Naive thymus-derived CD8-positive, alpha-beta T cell (primary cell): ENCODE results near the gene FADS2. TPM values are rescaled to one million over a fixed set of nuclear protein-coding genes. Genes with fewer than 3 reads are reported as not detected.

ENCODE experiments used
- ATAC-seq, 2 donors: fragments of 150-1000 bp; cut with Tn5 transposase in 1 of 2; sonication (Bioruptor Pico), chemical (Tn5 transposase) in 1 of 2; 1 replicate in 1 of 2; 2 replicates in 1 of 2; pipeline ENCODE4 v1.10.0; 2021; ENCODE audit warnings: mild to moderate bottlenecking in 2 of 2, moderate library complexity in 2 of 2
- POLR2A ChIA-PET: fragments of 350-600 bp; sonication (Branson Sonifier 250); formaldehyde crosslinking; loops from one replicate; lab custom pipeline; 2021; ENCODE audit warnings: antibody characterized with exemption; lab: Charles Lee
- DNase-seq, 10 donors: peaks; one replicate each; pipeline versions ENCODE4 v3.0.0 to v3.0.0-alpha.2; 2020 to 2022
- H3K27ac Mint-ChIP-seq, 10 donors: one replicate each; pipeline ENCODE4 v1.8.0; 2020 to 2022; ENCODE audit warnings: mild to moderate bottlenecking in 10 of 10, mixed read lengths in 10 of 10, moderate library complexity in 4 of 10, inconsistent platforms in 1 of 10
- H3K27me3 Mint-ChIP-seq, 5 donors: one replicate each; pipeline ENCODE4 v1.8.0; 2021 to 2022; ENCODE audit warnings: mixed read lengths in 5 of 5
- H3K36me3 Mint-ChIP-seq, 3 donors: one replicate each; pipeline ENCODE4 v1.8.0; 2020 to 2022; ENCODE audit warnings: mixed read lengths in 3 of 3, mild to moderate bottlenecking in 2 of 3, inconsistent platforms in 1 of 3
- H3K4me1 Mint-ChIP-seq, 4 donors: one replicate each; pipeline ENCODE4 v1.8.0; 2021 to 2022; ENCODE audit warnings: mixed read lengths in 4 of 4
- H3K4me3 Mint-ChIP-seq, 10 donors: one replicate each; pipeline ENCODE4 v1.8.0; 2020 to 2022; ENCODE audit warnings: mild to moderate bottlenecking in 10 of 10, mixed read lengths in 10 of 10, moderate library complexity in 6 of 10, inconsistent platforms in 1 of 10
- H3K9me3 Mint-ChIP-seq, 9 donors: one replicate each; pipeline ENCODE4 v1.8.0; 2020 to 2022; ENCODE audit warnings: mixed read lengths in 9 of 9, mild to moderate bottlenecking in 3 of 9, inconsistent platforms in 1 of 9, moderate library complexity in 1 of 9
- polyA plus RNA-seq, 3 donors: library from polyadenylated mRNA; unstranded; fragments of 300-500 nt; fragmentation: Illumina TruSeq; gene quantifications; one replicate each; pipeline ENCODE4 v1.2.3, GENCODE V29; 2021
- total RNA-seq, 8 experiments: library from RNA in 2 of 8; stranded (reverse) in 2 of 8; gene quantifications; one replicate each; pipeline ENCODE4 v1.2.3 and lab custom pipeline; 2021 to 2026

Gene FADS2
- not detected for total RNA-seq
- 1 to 10 TPM in 2 of 3 donors, under 1 TPM in 1; 0.06 to 9.6 (median 4.2) TPM for polyA plus RNA-seq
- 0 to 3.2 (median 1.7) reads per million in 6 experiments for total RNA-seq (lab: John Stamatoyannopoulos, UW)

- POLR2A ChIA-PET, result no interaction called here
- peaks cover 0 to 2% (median 0%) of the 10 kb centered on the region in 9 donors for H3K9me3 Mint-ChIP-seq
- peaks cover 11 to 54% (median 19%) of the 10 kb centered on the region in 5 donors for H3K27me3 Mint-ChIP-seq
- peaks cover 12 to 50% (median 22%) of the 10 kb centered on the region in 4 donors for H3K4me1 Mint-ChIP-seq
- peak within 1 kb of the TSS in 5 of 10 donors; percentile 41 to 91 (median 80) for H3K27ac Mint-ChIP-seq
- H3K36me3 Mint-ChIP-seq, result peaks cover 0 to 2% (median 0%) of the 10 kb centered on the region in 3 donors
- H3K4me3 Mint-ChIP-seq, result peak within 1 kb of the TSS; percentile 77 to 92 (median 87)
- DNase-seq (peak; percentile 41 to 83 (median 61)), ATAC-seq (peak; percentile 79 to 84)
Observed at GRCh38 chr11:61827571-61828378, at the start of gene FADS2. FADS2 (plus strand) TSS chr11:61828300; CDS start chr11:61828391, 91 bp downstream.

GRCh38 chr11:61778357-61778886 lies 49.7 kb upstream of the FADS2 start:
- no peaks in the 10 kb centered on the region for H3K9me3 Mint-ChIP-seq
- H3K4me1 Mint-ChIP-seq, result peaks cover 4 to 18% (median 8%) of the 10 kb centered on the region in 4 donors
- peak overlapping the region in 8 of 10 donors; percentile 4 to 75 (median 62) for H3K4me3 Mint-ChIP-seq
- peaks cover 0 to 12% (median 2%) of the 10 kb centered on the region in 5 donors for H3K27me3 Mint-ChIP-seq
- ATAC-seq (no peak), DNase-seq (no peak)
- H3K27ac Mint-ChIP-seq, result peak overlapping the region in 2 of 10 donors; percentile 41 to 72
- H3K36me3 Mint-ChIP-seq, result no peaks in the 10 kb centered on the region
- POLR2A ChIA-PET, result no interaction called here

GRCh38 chr11:61778920-61779650 lies 49.0 kb upstream of the FADS2 start:
- H3K4me3 Mint-ChIP-seq, result no peak overlapping the region
- H3K36me3 Mint-ChIP-seq, result no peaks in the 10 kb centered on the region
- H3K9me3 Mint-ChIP-seq, result no peaks in the 10 kb centered on the region
- ATAC-seq (no peak), DNase-seq (no peak)
- H3K4me1 Mint-ChIP-seq, result peaks cover 4 to 18% (median 8%) of the 10 kb centered on the region in 4 donors
- H3K27ac Mint-ChIP-seq, result no peak overlapping the region
- POLR2A ChIA-PET, result interaction anchor here (0.6 kb wide), 1 partner anchor 20 kb away, joined by 4 read pairs; no protein-coding TSS in a partner anchor
- H3K27me3 Mint-ChIP-seq, result peaks cover 0 to 12% (median 2%) of the 10 kb centered on the region in 5 donors

- Mint-ChIP-seq H3K36me3 (peaks cover 0 to 8% (median 0%) of the 10 kb centered on the region in 3 donors), H3K27me3 (peaks cover 0 to 9% (median 2%) of the 10 kb centered on the region in 5 donors), H3K27ac (no peak overlapping the region), H3K9me3 (no peaks in the 10 kb centered on the region), H3K4me1 (peaks cover 5 to 14% (median 9%) of the 10 kb centered on the region in 4 donors), H3K4me3 (peak overlapping the region in 1 of 10 donors; percentile 48)
- ATAC-seq (no peak), DNase-seq (no peak)
- POLR2A ChIA-PET, result no interaction called here
Observed at GRCh38 chr11:61779666-61780525, 48.2 kb upstream of the FADS2 start.

GRCh38 chr11:61780581-61781162 lies 47.4 kb upstream of the FADS2 start:
- H3K9me3 Mint-ChIP-seq, result no peaks in the 10 kb centered on the region
- H3K27me3 Mint-ChIP-seq, result peaks cover 0 to 2% (median 0%) of the 10 kb centered on the region in 5 donors
- H3K4me3 Mint-ChIP-seq, result peak overlapping the region in 1 of 10 donors; percentile 48
- POLR2A ChIA-PET, result no interaction called here
- no peak for ATAC-seq
- H3K36me3 Mint-ChIP-seq, result peaks cover 0 to 9% (median 2%) of the 10 kb centered on the region in 3 donors
- peak overlapping the region in 1 of 10 donors; percentile 41 for H3K27ac Mint-ChIP-seq
- DNase-seq, result no peak
- H3K4me1 Mint-ChIP-seq, result peaks cover 5 to 11% (median 9%) of the 10 kb centered on the region in 4 donors

DNA sequence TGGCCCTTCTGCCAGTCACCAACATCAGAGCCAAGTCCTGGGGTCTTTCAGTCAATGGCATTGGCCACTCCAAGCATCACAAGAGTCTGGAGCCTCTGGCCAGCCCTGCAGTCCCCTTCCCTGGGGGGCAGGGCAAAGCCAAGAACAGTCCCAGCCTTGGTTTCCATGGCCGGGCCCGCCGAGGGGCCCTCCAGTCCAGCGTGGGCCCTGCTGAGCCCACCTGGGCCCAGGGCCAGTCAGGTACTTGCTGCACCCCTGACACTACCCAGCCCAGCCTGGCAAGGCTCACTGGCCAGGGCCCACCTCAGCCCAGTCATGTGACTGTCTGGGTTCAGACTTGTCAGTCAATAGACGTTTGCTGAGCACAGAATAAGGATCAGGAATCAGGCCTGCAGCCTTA lies 46.5 kb upstream of the FADS2 start:
- no peaks in the 10 kb centered on the region for H3K9me3 Mint-ChIP-seq
- no peak overlapping the region for H3K27ac Mint-ChIP-seq
- DNase-seq (no peak), ATAC-seq (no peak)
- peaks cover under 1 to 10% (median 5%) of the 10 kb centered on the region in 4 donors for H3K4me1 Mint-ChIP-seq
- H3K4me3 Mint-ChIP-seq, result no peak overlapping the region
- POLR2A ChIA-PET, result no interaction called here
- H3K27me3 Mint-ChIP-seq, result no peaks in the 10 kb centered on the region
- peaks cover 0 to 10% (median 2%) of the 10 kb centered on the region in 3 donors for H3K36me3 Mint-ChIP-seq

GRCh38 chr11:61782299-61782698 lies 45.8 kb upstream of the FADS2 start:
- DNase-seq (no peak), ATAC-seq (no peak)
- Mint-ChIP-seq H3K9me3 (no peaks in the 10 kb centered on the region), H3K4me3 (no peak overlapping the region), H3K27ac (no peak overlapping the region), H3K36me3 (peaks cover 0 to 11% (median 2%) of the 10 kb centered on the region in 3 donors), H3K27me3 (no peaks in the 10 kb centered on the region), H3K4me1 (peaks cover 0 to 5% (median 2%) of the 10 kb centered on the region in 4 donors)
- POLR2A ChIA-PET, result no interaction called here

DNA sequence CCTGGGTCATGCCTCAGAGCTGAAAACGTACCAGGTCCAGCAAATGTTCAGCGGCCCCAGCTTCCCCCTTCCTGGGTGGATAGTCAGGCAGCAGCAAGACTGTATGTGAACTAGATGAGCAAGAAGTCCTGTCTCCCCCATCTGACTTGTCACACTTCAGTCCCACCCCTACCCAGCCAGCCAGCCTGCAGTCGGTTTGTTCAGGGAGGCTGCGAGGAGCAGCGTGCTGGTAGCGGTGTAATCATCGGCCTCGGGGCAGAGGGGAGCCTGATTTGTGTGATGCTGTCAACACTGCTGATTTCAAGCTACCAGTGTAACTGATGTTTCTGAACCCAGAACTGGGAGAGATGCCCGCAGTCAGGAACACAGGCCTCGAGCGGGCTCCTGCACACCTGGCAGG lies 45.3 kb upstream of the FADS2 start:
- no peaks in the 10 kb centered on the region for H3K9me3 Mint-ChIP-seq

GRCh38 chr11:61783717-61784505 lies 44.2 kb upstream of the FADS2 start:
- no peak for ATAC-seq
- Mint-ChIP-seq H3K9me3 (no peaks in the 10 kb centered on the region), H3K27ac (peak overlapping the region in 4 of 10 donors; percentile 62 to 84 (median 76)), H3K27me3 (no peaks in the 10 kb centered on the region), H3K4me3 (no peak overlapping the region), H3K4me1 (peaks cover 0 to 9% (median 5%) of the 10 kb centered on the region in 4 donors), H3K36me3 (peaks cover 0 to 23% (median 2%) of the 10 kb centered on the region in 3 donors)
- POLR2A ChIA-PET, result no interaction called here
- DNase-seq, result no peak

More for the DNA sequence above, 45.3 kb upstream of the FADS2 start:
- POLR2A ChIA-PET, result no interaction called here
- Mint-ChIP-seq H3K36me3 (peaks cover 0 to 14% (median 2%) of the 10 kb centered on the region in 3 donors), H3K4me3 (no peak overlapping the region), H3K27ac (no peak overlapping the region), H3K4me1 (peaks cover 0 to 5% (median 1%) of the 10 kb centered on the region in 4 donors), H3K27me3 (no peaks in the 10 kb centered on the region)
- ATAC-seq (no peak), DNase-seq (no peak)

- ATAC-seq (no peak), DNase-seq (no peak)
- Mint-ChIP-seq H3K4me3 (no peak overlapping the region), H3K36me3 (peaks cover 0 to 28% (median 2%) of the 10 kb centered on the region in 3 donors), H3K27me3 (no peaks in the 10 kb centered on the region), H3K9me3 (no peaks in the 10 kb centered on the region), H3K27ac (peak overlapping the region in 4 of 10 donors; percentile 62 to 84 (median 74)), H3K4me1 (peaks cover 3 to 9% (median 7%) of the 10 kb centered on the region in 4 donors)
- POLR2A ChIA-PET, result no interaction called here
Observed at GRCh38 chr11:61784506-61784805, 43.6 kb upstream of the FADS2 start.
